ENCODE data around the gene HTR4.
"Not testable (repeated sequence)": the region's sequence is repeated elsewhere in the genome, so short reads cannot be mapped to it uniquely, and the experiment has no call there.

Gene HTR4

GRCh38 chr5:148529450-148529849 is 124.9 kb downstream of the HTR4 start:
- DNase-seq, result not testable (repeated sequence)

- no peak for DNase-seq
Measured at GRCh38 chr5:148524721-148525120, 129.6 kb downstream of the HTR4 start.

GRCh38 chr5:148523139-148523538 is 131.2 kb downstream of the HTR4 start:
- DNase-seq, result no peak

- DNase-seq, result no peak
Measured at GRCh38 chr5:148515460-148515859, 138.9 kb downstream of the HTR4 start.

GRCh38 chr5:148514344-148514743 is 140.0 kb downstream of the HTR4 start:
- DNase-seq, result no peak

- DNase-seq, result no peak
Measured at GRCh38 chr5:148512498-148512897, 141.8 kb downstream of the HTR4 start.

GRCh38 chr5:148511810-148512347 is 142.4 kb downstream of the HTR4 start:
- DNase-seq, result no peak

- no peak for DNase-seq
Measured at GRCh38 chr5:148509893-148510292, 144.4 kb downstream of the HTR4 start.

- no peak for DNase-seq
Measured at GRCh38 chr5:148507648-148508047, 146.7 kb downstream of the HTR4 start.

- no peak for DNase-seq
Measured at GRCh38 chr5:148499452-148499851, 154.9 kb downstream of the HTR4 start.

GRCh38 chr5:148497757-148498156 is 156.6 kb downstream of the HTR4 start:
- no peak for DNase-seq

GRCh38 chr5:148492351-148492750 is 162.0 kb downstream of the HTR4 start:
- DNase-seq, result no peak

- no peak for DNase-seq
Measured at GRCh38 chr5:148491793-148492184, 162.5 kb downstream of the HTR4 start.

GRCh38 chr5:148491015-148491792 is 163.1 kb downstream of the HTR4 start:
- DNase-seq, result no peak

GRCh38 chr5:148488757-148489156 is 165.6 kb downstream of the HTR4 start:
- DNase-seq, result no peak

- DNase-seq, result no peak
Measured at GRCh38 chr5:148486456-148486855, 167.9 kb downstream of the HTR4 start.

- no peak for DNase-seq
Measured at GRCh38 chr5:148484651-148485050, 169.7 kb downstream of the HTR4 start.

- DNase-seq, result no peak
Measured at GRCh38 chr5:148483750-148484149, 170.6 kb downstream of the HTR4 start.

GRCh38 chr5:148482697-148483462 is 171.4 kb downstream of the HTR4 start:
- DNase-seq, result peak; percentile 55

GRCh38 chr5:148482196-148482595 is 172.1 kb downstream of the HTR4 start:
- DNase-seq, result no peak

GRCh38 chr5:148477429-148477828 is 176.9 kb downstream of the HTR4 start:
- no peak for DNase-seq

GRCh38 chr5:148476302-148476701 is 178.0 kb downstream of the HTR4 start:
- no peak for DNase-seq

- no peak for DNase-seq
Measured at GRCh38 chr5:148474025-148474511, 180.3 kb downstream of the HTR4 start.

GRCh38 chr5:148471379-148471778 is 182.9 kb downstream of the HTR4 start:
- DNase-seq, result no peak

Measured in stimulated activated CD4-positive, alpha-beta T cell treated with anti-CD3 and anti-CD28 coated beads, Interleukin-12 subunit alpha, Interleukin-12 subunit beta, amount 100 ng/mL, for 4 hours (primary cell).